Gastrocnemius medialis (tissue), 4 donors: ENCODE results near the gene GNG5. TPM values are rescaled to one million over a fixed set of nuclear protein-coding genes. Genes with fewer than 3 reads are reported as not detected.

Source experiments
- ATAC-seq, 2 donors: fragments of 150-250 bp; one replicate each; pipeline ENCODE4 v1.9.1; 2016
- DNase-seq, 2 donors: peaks; one replicate each; pipeline ENCODE4 v3.0.0-alpha.2; 2019
- H3K27ac ChIP-seq, 4 donors: fragments of 200-600 bp; sonication (generic); 1 replicate in 1 of 4; 2 replicates in 3 of 4; pipeline ENCODE4 v1.5.1; 2016 to 2018; ENCODE audit warnings: mild to moderate bottlenecking in 2 of 4, moderate library complexity in 1 of 4
- H3K27me3 ChIP-seq, 3 donors: fragments of 200-600 bp; sonication (generic) in 2 of 3; 1 replicate in 1 of 3; 2 replicates in 2 of 3; pipeline versions ENCODE4 v1.5.1 to v1.6.0; 2016 to 2019; ENCODE audit warnings: mild to moderate bottlenecking in 1 of 3, moderate library complexity in 1 of 3
- H3K36me3 ChIP-seq, 2 donors: fragments of 200-600 bp; sonication (generic) in 1 of 2; one replicate each; pipeline ENCODE4 v1.5.1; 2017 to 2018
- H3K4me1 ChIP-seq, 2 donors: fragments of 200-600 bp; sonication (generic) in 1 of 2; one replicate each; pipeline ENCODE4 v1.5.1; 2016 to 2017; ENCODE audit warnings: mild to moderate bottlenecking in 2 of 2
- H3K4me3 ChIP-seq, 4 donors: fragments of 200-600 bp; sonication (generic) in 3 of 4; 1 replicate in 1 of 4; 2 replicates in 3 of 4; pipeline ENCODE4 v1.5.1; 2016 to 2019; ENCODE audit warnings: mild to moderate bottlenecking in 2 of 4
- H3K9me3 ChIP-seq, 3 donors: fragments of 200-600 bp; sonication (generic) in 2 of 3; 1 replicate in 1 of 3; 2 replicates in 2 of 3; pipeline ENCODE4 v1.5.1; 2016 to 2019
- CTCF ChIP-seq, 5 experiments: fragments of 450-650 bp in 3 of 5; fragments of 200-600 bp in 2 of 5; sonication (generic) in 2 of 5; IDR thresholded peaks in 4 of 5; conservative IDR thresholded peaks in 1 of 5; 1 replicate in 4 of 5; 2 replicates in 1 of 5; pipeline ENCODE4 v1.5.1; 2016 to 2019; ENCODE audit warnings: antibody characterized with exemption in 5 of 5, mild to moderate bottlenecking in 3 of 5, moderate library complexity in 3 of 5
- POLR2A ChIP-seq, 2 donors: fragments of 450-650 bp; IDR thresholded peaks; one replicate each; pipeline ENCODE4 v1.6.1; 2017; ENCODE audit warnings: antibody characterized with exemption in 2 of 2, mild to moderate bottlenecking in 2 of 2, moderate library complexity in 2 of 2
- in situ Hi-C, 4 donors: fragments of 200-750 bp; cut with MboI; loops; one replicate each; pipeline versions ENCODE4 v1.15.0 to v1.8.0; 2017; ENCODE audit warnings: low sequenced_read_pairs in 4 of 4
- intact Hi-C: fragments of 100-400 bp; cut with DNase I; formaldehyde crosslinking; loops from one replicate; pipeline ENCODE4 v1.15.1; 2023; ENCODE audit warnings: low total_unique reads
- total RNA-seq, 4 donors: library from RNA; depleted of rRNA; stranded (reverse); fragments of >200 nt; gene quantifications; one replicate each; pipeline versions ENCODE4 v1.1.0 to v1.2.3, GENCODE V29; 2016

GNG5 gene
- total RNA-seq, 4 donors from 2014 or later: 122 to 168 (median 128) TPM

GRCh38 chr1:84488107-84488506 lies 18.3 kb downstream of the GNG5 start:
- in situ Hi-C loops (no loop called here), intact Hi-C loops (no loop called here)
- no peak for DNase-seq
- Histone ChIP-seq H3K4me3 (no peak overlapping the region), H3K27me3 (no peaks in the 10 kb centered on the region), H3K9me3 (no peaks in the 10 kb centered on the region), H3K27ac (no peak overlapping the region), H3K36me3 (peaks cover 0 to 39% of the 10 kb centered on the region in 2 donors), H3K4me1 (peaks cover 0 to 6% of the 10 kb centered on the region in 2 donors)
- TF ChIP-seq CTCF (IDR thresholded peaks at IDR 0.05 in 4 of 5, conservative IDR thresholded peaks at IDR 0.05 in 1 of 5) (no peak), POLR2A (IDR thresholded peaks at IDR 0.05) (no peak)
- no peak for ATAC-seq

GRCh38 chr1:84481317-84481716 lies 25.1 kb downstream of the GNG5 start:
- TF ChIP-seq POLR2A (IDR thresholded peaks at IDR 0.05): no peak
- TF ChIP-seq CTCF (IDR thresholded peaks at IDR 0.05 in 4 of 5, conservative IDR thresholded peaks at IDR 0.05 in 1 of 5): no peak
- peaks cover 24 to 26% of the 10 kb centered on the region in 2 donors for H3K4me1 ChIP-seq
- H3K27me3 ChIP-seq: peaks cover 0 to 9% (median 8%) of the 10 kb centered on the region in 3 donors
- DNase-seq (no peak), ATAC-seq (no peak)
- H3K27ac ChIP-seq: no peak overlapping the region
- intact Hi-C loops (no loop called here), in situ Hi-C loops (no loop called here)
- no peak overlapping the region for H3K4me3 ChIP-seq
- H3K36me3 ChIP-seq: peaks cover 0 to 28% of the 10 kb centered on the region in 2 donors
- H3K9me3 ChIP-seq: no peaks in the 10 kb centered on the region

GRCh38 chr1:84480650-84481049 lies 25.7 kb downstream of the GNG5 start:
- no peak overlapping the region for H3K27ac ChIP-seq
- no peak for DNase-seq
- intact Hi-C loops: no loop called here
- TF ChIP-seq POLR2A (IDR thresholded peaks at IDR 0.05) (no peak), CTCF (IDR thresholded peaks at IDR 0.05 in 4 of 5, conservative IDR thresholded peaks at IDR 0.05 in 1 of 5) (no peak)
- in situ Hi-C loops: no loop called here
- peak overlapping the region in 3 of 4 donors; percentile 75 to 95 (median 94) for H3K4me3 ChIP-seq
- peaks cover 0 to 28% of the 10 kb centered on the region in 2 donors for H3K36me3 ChIP-seq
- peaks cover 0 to 11% (median 11%) of the 10 kb centered on the region in 3 donors for H3K27me3 ChIP-seq
- no peak for ATAC-seq
- H3K4me1 ChIP-seq: peaks cover 24 to 26% of the 10 kb centered on the region in 2 donors
- no peaks in the 10 kb centered on the region for H3K9me3 ChIP-seq

- H3K27me3 ChIP-seq: peaks cover 0 to 15% (median 13%) of the 10 kb centered on the region in 3 donors
- no peaks in the 10 kb centered on the region for H3K9me3 ChIP-seq
- ATAC-seq: no peak
- no peak for DNase-seq
- peak overlapping the region; percentile 66 to 95 (median 84) for H3K4me3 ChIP-seq
- H3K27ac ChIP-seq: peak overlapping the region; percentile 81 to 92 (median 88)
- H3K36me3 ChIP-seq: peaks cover 0 to 21% of the 10 kb centered on the region in 2 donors
- in situ Hi-C loops: no loop called here
- intact Hi-C loops: loop anchor here (1.0 to 5.0 kb wide), 3 partner anchors 26 to 183 kb away; partner anchors contain the start of genes CTBS, GNG5 and SPATA1
- peaks cover 24 to 26% of the 10 kb centered on the region in 2 donors for H3K4me1 ChIP-seq
- TF ChIP-seq CTCF (IDR thresholded peaks at IDR 0.05 in 4 of 5, conservative IDR thresholded peaks at IDR 0.05 in 1 of 5): no peak
- TF ChIP-seq POLR2A (IDR thresholded peaks at IDR 0.05): no peak
Measured at GRCh38 chr1:84479998-84480397, 26.4 kb downstream of the GNG5 start.
